ENCODE results near the gene RNF26. TPM values are rescaled to one million over a fixed set of nuclear protein-coding genes. Genes with fewer than 3 reads are reported as not detected.

Gene RNF26
- total and polyA plus RNA-seq, 2 donors from 2014 or later = 18.2 to 23.5 TPM

- peak in 1 of 5 donors; percentile 24 for DNase-seq
- Histone ChIP-seq H3K4me1 (ENCODE audit: control insufficient read depth in 2 of 3, insufficient read depth in 2 of 3, low read depth in 1 of 3, low read length in 3 of 3) (no peaks in the 10 kb centered on the region), H3K4me3 (ENCODE audit: low read length in 3 of 3) (no peak overlapping the region), H3K9me3 (ENCODE audit: control insufficient read depth in 2 of 3, insufficient read depth in 1 of 3, low read length in 3 of 3) (no peaks in the 10 kb centered on the region), H3K9ac (ENCODE audit: low read length in 3 of 3) (no peak overlapping the region), H3K27ac (ENCODE audit: low read depth in 2 of 2, low read length in 2 of 2) (no peak overlapping the region), H3K36me3 (ENCODE audit: control insufficient read depth in 2 of 3, insufficient read depth in 3 of 3, low read length in 3 of 3) (peaks cover 0 to 4% (median 3%) of the 10 kb centered on the region in 3 donors), H3K27me3 (ENCODE audit: control insufficient read depth, insufficient read depth, low read length) (no peaks in the 10 kb centered on the region)
- no peak for FAIRE-seq
- no peak for TF ChIP-seq CTCF (IDR thresholded peaks at IDR 0.05; ENCODE audit: borderline replicate concordance, extremely low read depth, insufficient read depth)
- intact Hi-C loops (cut with DNase I) = no loop called here
Observed at GRCh38 chr11:119307219-119307618, 27.1 kb upstream of the RNF26 start.

- no peak overlapping the region for H3K27ac ChIP-seq (ENCODE audit: low read depth in 2 of 2, low read length in 2 of 2)
- DNase-seq = no peak
- peaks cover 0 to 4% (median 3%) of the 10 kb centered on the region in 3 donors for H3K36me3 ChIP-seq (ENCODE audit: control insufficient read depth in 2 of 3, insufficient read depth in 3 of 3, low read length in 3 of 3)
- no peak overlapping the region for H3K9ac ChIP-seq (ENCODE audit: low read length in 3 of 3)
- no peak for TF ChIP-seq CTCF (IDR thresholded peaks at IDR 0.05; ENCODE audit: borderline replicate concordance, extremely low read depth, insufficient read depth)
- FAIRE-seq = no peak
- H3K4me3 ChIP-seq (ENCODE audit: low read length in 3 of 3) = no peak overlapping the region
- intact Hi-C loops (cut with DNase I) = no loop called here
- H3K9me3 ChIP-seq (ENCODE audit: control insufficient read depth in 2 of 3, insufficient read depth in 1 of 3, low read length in 3 of 3) = no peaks in the 10 kb centered on the region
- no peaks in the 10 kb centered on the region for H3K27me3 ChIP-seq (ENCODE audit: control insufficient read depth, insufficient read depth, low read length)
- H3K4me1 ChIP-seq (ENCODE audit: control insufficient read depth in 2 of 3, insufficient read depth in 2 of 3, low read depth in 1 of 3, low read length in 3 of 3) = no peaks in the 10 kb centered on the region
Observed at GRCh38 chr11:119307974-119308373, 26.4 kb upstream of the RNF26 start.

- H3K36me3 ChIP-seq (ENCODE audit: control insufficient read depth in 2 of 3, insufficient read depth in 3 of 3, low read length in 3 of 3) = no peaks in the 10 kb centered on the region
- no peaks in the 10 kb centered on the region for H3K4me1 ChIP-seq (ENCODE audit: control insufficient read depth in 2 of 3, insufficient read depth in 2 of 3, low read depth in 1 of 3, low read length in 3 of 3)
- no peak overlapping the region for H3K4me3 ChIP-seq (ENCODE audit: low read length in 3 of 3)
- no peak for TF ChIP-seq CTCF (IDR thresholded peaks at IDR 0.05; ENCODE audit: borderline replicate concordance, extremely low read depth, insufficient read depth)
- no peaks in the 10 kb centered on the region for H3K9me3 ChIP-seq (ENCODE audit: control insufficient read depth in 2 of 3, insufficient read depth in 1 of 3, low read length in 3 of 3)
- intact Hi-C loops (cut with DNase I) = no loop called here
- no peak overlapping the region for H3K9ac ChIP-seq (ENCODE audit: low read length in 3 of 3)
- DNase-seq (no peak), FAIRE-seq (no peak)
- H3K27me3 ChIP-seq (ENCODE audit: control insufficient read depth, insufficient read depth, low read length) = no peaks in the 10 kb centered on the region
- no peak overlapping the region for H3K27ac ChIP-seq (ENCODE audit: low read depth in 2 of 2, low read length in 2 of 2)
Observed at GRCh38 chr11:119309411-119309810, 24.9 kb upstream of the RNF26 start.
